OCI-LY3 (cell line): ENCODE data around the gene NR4A2.

Experiments used
- H2AFZ ChIP-seq: fragments of 200-600, 300-600 bp; shearing (Covaris generic); 2 replicates; pipeline ENCODE4 v1.6.0; 2014; ENCODE audit warnings: antibody characterized with exemption, low read depth, low read length
- H3K27ac ChIP-seq: fragments of 200-600, 300-600 bp; sonication (generic); 2 replicates; pipeline ENCODE4 v1.5.1; 2014; ENCODE audit warnings: mild to moderate bottlenecking, low read length, moderate library complexity, mixed read lengths
- H3K27me3 ChIP-seq: fragments of 200-600, 300-600 bp; sonication (generic); 2 replicates; pipeline ENCODE4 v1.6.1; 2014; ENCODE audit warnings: low read depth, low read length, mixed read lengths
- H3K36me3 ChIP-seq: fragments of 200-600, 300-600 bp; sonication (generic); replicated peaks from 2 replicates; pipeline ENCODE3; 2014; ENCODE audit warnings: low read depth, low read length, mixed read lengths
- H3K4me1 ChIP-seq: fragments of 300-600, 200-600 bp; sonication (generic); 2 replicates; pipeline ENCODE4 v1.6.1; 2014; ENCODE audit warnings: low read length, mixed read lengths
- H3K4me2 ChIP-seq: fragments of 200-600, 300-600 bp; sonication (generic); 2 replicates; pipeline ENCODE4 v1.6.1; 2014; ENCODE audit warnings: low read length, mixed read lengths
- H3K4me3 ChIP-seq: fragments of 300-600, 200-600 bp; sonication (generic); 2 replicates; pipeline ENCODE4 v1.5.1; 2014; ENCODE audit warnings: antibody characterized with exemption, mild to moderate bottlenecking, low read length, moderate library complexity
- H3K79me2 ChIP-seq: fragments of 300-600, 200-600 bp; shearing (Covaris generic); 2 replicates; pipeline ENCODE4 v1.6.1; 2014; ENCODE audit warnings: mild to moderate bottlenecking, low read length, mixed read lengths
- H3K9ac ChIP-seq: fragments of 300-600, 200-600 bp; shearing (Covaris generic); 2 replicates; pipeline ENCODE4 v1.6.0; 2014; ENCODE audit warnings: mild to moderate bottlenecking, low read length, moderate library complexity
- H3K9me3 ChIP-seq: fragments of 200-600, 300-600 bp; shearing (Covaris generic); 2 replicates; pipeline ENCODE4 v1.6.1; 2014; ENCODE audit warnings: low read length, mixed read lengths; ENCODE audit not compliant: insufficient read depth
- H4K20me1 ChIP-seq: fragments of 200-600, 300-600 bp; sonication (generic); 2 replicates; pipeline ENCODE4 v1.6.1; 2016; ENCODE audit warnings: low read length, mixed read lengths; ENCODE audit not compliant: insufficient read depth
- CTCF ChIP-seq: fragments of 200-600, 300-600 bp; sonication (generic); IDR thresholded peaks from 2 replicates; pipeline ENCODE4 v1.5.1; 2014; ENCODE audit warnings: antibody characterized with exemption, low read length, low read depth
- EZH2phosphoT487 ChIP-seq: fragments of 200-600 bp; shearing (Covaris generic); IDR thresholded peaks from 2 replicates; pipeline ENCODE4 v1.6.1; 2018; ENCODE audit warnings: antibody characterized with exemption, mixed run types, low read depth

NR4A2 gene

GRCh38 chr2:156350374-156351142 lies 18.0 kb upstream of the NR4A2 start:
- H3K27ac ChIP-seq = no peak overlapping the region
- H3K36me3 ChIP-seq = no peaks in the 10 kb centered on the region
- H3K4me3 ChIP-seq = no peak overlapping the region
- no peak overlapping the region for H3K4me2 ChIP-seq
- H3K9ac ChIP-seq = no peak overlapping the region
- no peaks in the 10 kb centered on the region for H3K4me1 ChIP-seq
- no peaks in the 10 kb centered on the region for H3K9me3 ChIP-seq
- H4K20me1 ChIP-seq = no peaks in the 10 kb centered on the region
- H3K27me3 ChIP-seq = no peaks in the 10 kb centered on the region
- no peaks in the 10 kb centered on the region for H3K79me2 ChIP-seq
- TF ChIP-seq CTCF (no peak), EZH2phosphoT487 (no peak)
- H2AFZ ChIP-seq = no peak overlapping the region

GRCh38 chr2:156349605-156350004 lies 17.1 kb upstream of the NR4A2 start:
- Histone ChIP-seq H3K27ac (no peak overlapping the region), H3K27me3 (no peaks in the 10 kb centered on the region), H3K9me3 (no peaks in the 10 kb centered on the region), H3K9ac (no peak overlapping the region), H3K36me3 (no peaks in the 10 kb centered on the region), H3K4me1 (no peaks in the 10 kb centered on the region), H4K20me1 (no peaks in the 10 kb centered on the region), H3K79me2 (no peaks in the 10 kb centered on the region), H3K4me2 (no peak overlapping the region), H2AFZ (no peak overlapping the region), H3K4me3 (no peak overlapping the region)
- TF ChIP-seq EZH2phosphoT487 = no peak
- no peak for TF ChIP-seq CTCF

- TF ChIP-seq EZH2phosphoT487 (no peak), CTCF (no peak)
- H3K79me2 ChIP-seq = no peaks in the 10 kb centered on the region
- no peaks in the 10 kb centered on the region for H3K36me3 ChIP-seq
- no peak overlapping the region for H3K27ac ChIP-seq
- H2AFZ ChIP-seq = no peak overlapping the region
- H3K27me3 ChIP-seq = no peaks in the 10 kb centered on the region
- no peak overlapping the region for H3K4me2 ChIP-seq
- no peak overlapping the region for H3K9ac ChIP-seq
- H3K4me3 ChIP-seq = no peak overlapping the region
- no peaks in the 10 kb centered on the region for H3K4me1 ChIP-seq
- no peaks in the 10 kb centered on the region for H4K20me1 ChIP-seq
- no peaks in the 10 kb centered on the region for H3K9me3 ChIP-seq
These were observed 16.6 kb upstream of the NR4A2 start for GRCh38 chr2:156349161-156349560.

GRCh38 chr2:156347431-156347830 lies 14.9 kb upstream of the NR4A2 start:
- H4K20me1 ChIP-seq = no peaks in the 10 kb centered on the region
- H3K79me2 ChIP-seq = no peaks in the 10 kb centered on the region
- TF ChIP-seq EZH2phosphoT487 (no peak), CTCF (no peak)
- no peaks in the 10 kb centered on the region for H3K27me3 ChIP-seq
- H3K4me3 ChIP-seq = no peak overlapping the region
- H3K36me3 ChIP-seq = no peaks in the 10 kb centered on the region
- peaks cover 6% of the 10 kb centered on the region for H3K4me1 ChIP-seq
- H3K27ac ChIP-seq = no peak overlapping the region
- no peak overlapping the region for H2AFZ ChIP-seq
- H3K4me2 ChIP-seq = no peak overlapping the region
- no peak overlapping the region for H3K9ac ChIP-seq
- H3K9me3 ChIP-seq = no peaks in the 10 kb centered on the region
